NCI-H2227 (cell line): Measurements from ENCODE around the gene LRPPRC.

ENCODE experiments used
- DNase-seq: peaks from one replicate; lab custom pipeline; 2025; ENCODE audit not compliant: unreplicated experiment; lab: John Stamatoyannopoulos, UW

LRPPRC gene

DNA sequence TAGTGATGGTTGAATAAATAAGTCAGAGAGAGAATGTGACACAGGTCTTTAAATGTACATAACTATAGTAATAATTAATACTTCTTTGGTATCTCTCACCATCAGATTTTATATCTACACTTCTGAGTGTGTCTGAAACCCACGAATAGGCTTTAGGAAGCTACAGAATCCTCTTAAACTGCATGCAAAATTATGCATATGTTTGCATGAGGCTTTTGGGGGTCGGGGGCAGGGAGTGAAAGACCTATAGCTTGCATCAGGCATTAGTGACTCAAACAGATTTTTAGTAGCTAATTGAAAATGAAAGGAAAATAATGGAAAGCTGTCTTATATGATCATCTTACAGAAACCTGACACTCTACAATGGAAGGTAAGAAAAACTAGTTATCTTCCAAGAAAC is 14.9 kb downstream of the LRPPRC start:
- DNase-seq, result no peak

DNA sequence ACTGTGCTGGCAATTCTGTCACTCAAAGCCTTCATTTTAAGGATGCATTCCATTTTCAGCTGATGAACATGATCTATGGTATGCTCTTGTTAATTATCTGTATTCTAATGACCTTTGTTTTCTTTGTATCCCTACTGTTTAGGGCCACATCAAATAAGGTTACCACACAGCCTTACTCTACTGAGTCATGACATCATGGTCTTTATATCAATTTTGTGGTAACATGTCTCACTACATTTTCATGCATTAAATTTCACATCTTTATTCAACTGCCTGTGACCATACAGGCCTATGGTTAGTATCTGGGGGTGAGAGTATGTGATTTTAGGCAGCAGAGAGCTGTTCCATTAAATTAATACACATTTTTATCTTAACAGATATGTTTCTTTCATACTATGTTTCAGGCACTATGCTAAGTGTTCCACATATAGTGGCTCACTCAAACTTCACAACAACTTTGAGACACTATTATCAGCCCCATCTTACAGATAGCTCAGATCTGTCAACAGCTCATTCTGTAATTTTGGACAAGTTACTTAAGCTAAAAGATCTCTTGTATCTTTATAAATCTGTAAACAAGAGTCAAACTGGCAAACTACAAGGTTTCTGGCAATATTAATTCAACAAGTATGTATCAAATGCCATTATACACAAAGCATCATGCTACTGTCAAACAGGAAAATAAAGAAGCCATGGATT is 18.0 kb downstream of the LRPPRC start:
- no peak for DNase-seq

DNA sequence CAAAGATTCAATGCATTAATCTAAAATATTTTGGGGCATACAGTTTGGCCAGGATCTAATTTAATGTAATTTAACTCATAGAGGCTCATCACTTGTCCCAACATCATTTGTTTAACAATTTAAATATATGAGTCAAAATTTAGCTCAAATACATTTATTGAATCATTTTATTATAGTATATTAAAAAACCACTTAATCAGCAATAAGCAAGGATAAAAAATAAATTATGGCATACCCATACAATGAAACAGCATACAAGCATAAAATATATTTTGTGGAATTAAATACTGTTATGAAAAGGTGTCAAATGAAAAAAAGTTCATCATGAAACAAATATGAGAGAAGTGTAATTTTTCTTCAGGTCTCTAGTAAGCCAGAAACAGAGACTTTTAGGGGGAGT is 34.9 kb downstream of the LRPPRC start:
- no peak for DNase-seq

DNA sequence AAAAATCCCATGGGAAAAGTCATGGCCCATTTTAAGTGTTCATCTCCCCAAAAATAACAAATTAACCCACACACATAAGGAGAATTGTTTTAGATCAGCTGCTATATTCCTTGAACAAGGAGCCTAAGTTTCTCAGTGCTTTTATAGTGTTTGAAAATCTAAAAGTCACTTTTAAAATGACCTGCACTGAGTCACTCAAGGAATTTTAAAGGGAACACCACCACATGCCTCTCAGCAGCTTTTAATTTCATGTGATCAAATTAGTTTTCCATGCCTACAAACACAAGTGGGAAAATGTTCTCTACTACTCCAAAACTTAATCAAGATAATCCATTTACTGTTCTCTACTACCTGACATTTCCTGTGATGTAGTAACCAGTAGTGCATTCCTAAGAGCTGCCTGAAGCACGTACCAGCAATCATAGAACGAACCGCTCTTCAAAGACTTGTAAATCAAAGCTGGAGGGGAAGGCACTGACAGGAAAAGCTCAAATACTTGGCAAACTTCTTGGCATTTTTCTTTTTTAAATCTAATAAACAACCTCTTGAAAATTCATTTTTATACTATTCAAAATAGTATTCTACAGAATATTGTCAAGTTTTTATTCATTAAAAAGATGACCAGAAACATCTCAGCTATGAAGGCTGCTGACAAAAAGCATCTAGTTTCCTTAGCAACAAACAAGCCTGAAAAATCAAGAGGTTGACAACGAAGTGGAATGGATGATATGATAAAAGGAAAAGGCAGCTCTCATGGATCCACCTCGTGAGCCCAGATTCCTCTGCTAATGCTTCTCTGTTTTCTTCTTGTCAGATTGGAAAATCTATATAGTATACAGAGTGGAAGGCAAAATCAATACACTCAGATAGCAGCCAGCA is 37.2 kb downstream of the LRPPRC start:
- DNase-seq, result no peak

DNA sequence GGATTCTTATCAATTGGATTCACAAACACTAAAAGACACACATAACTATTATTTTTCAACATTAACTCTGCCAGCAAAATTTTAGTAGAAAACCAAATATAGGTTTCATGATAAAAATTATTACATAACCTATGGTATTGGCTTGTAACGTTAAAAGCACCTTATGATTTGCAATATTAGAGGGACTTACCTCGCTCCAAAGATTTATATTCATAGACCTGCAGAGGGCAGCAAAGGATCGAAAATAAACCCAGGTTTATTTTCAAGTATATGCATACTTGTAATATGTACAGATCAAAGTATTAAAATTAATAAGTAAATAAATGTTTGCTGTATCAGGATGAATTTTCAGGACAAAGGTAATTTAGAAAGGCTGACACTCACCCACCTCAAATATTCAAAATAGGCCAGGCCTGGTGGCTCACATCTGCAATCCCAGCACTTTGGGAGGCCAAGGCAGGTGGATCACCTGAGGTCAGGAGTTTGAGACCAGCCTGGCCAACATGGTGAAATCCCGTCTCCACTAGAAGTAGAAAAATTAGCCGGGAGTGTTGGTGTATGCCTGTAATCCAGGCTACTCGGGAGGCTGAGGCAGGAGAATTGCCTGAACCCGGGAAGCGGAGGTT is 45.3 kb downstream of the LRPPRC start:
- peak; percentile 59 for DNase-seq

DNA sequence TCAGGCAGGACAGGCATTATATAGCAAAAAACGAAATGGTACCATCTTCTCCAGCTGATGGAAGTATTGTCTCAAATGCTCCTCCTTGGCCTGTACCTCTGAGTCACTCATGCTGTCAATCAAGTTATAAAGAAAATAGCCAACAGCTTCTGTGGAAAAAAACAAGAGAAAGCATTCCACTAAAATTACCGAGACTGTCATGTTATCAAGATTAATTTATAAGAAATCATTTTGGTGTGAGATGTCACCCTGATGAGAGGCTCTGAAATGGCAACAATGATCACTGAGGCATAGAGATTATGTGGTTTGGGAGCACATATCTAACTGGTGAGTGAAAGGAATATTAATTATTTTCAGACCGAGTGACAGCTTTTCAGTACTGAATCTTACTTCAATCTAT is 47.4 kb downstream of the LRPPRC start:
- peak; percentile 39 for DNase-seq

DNA sequence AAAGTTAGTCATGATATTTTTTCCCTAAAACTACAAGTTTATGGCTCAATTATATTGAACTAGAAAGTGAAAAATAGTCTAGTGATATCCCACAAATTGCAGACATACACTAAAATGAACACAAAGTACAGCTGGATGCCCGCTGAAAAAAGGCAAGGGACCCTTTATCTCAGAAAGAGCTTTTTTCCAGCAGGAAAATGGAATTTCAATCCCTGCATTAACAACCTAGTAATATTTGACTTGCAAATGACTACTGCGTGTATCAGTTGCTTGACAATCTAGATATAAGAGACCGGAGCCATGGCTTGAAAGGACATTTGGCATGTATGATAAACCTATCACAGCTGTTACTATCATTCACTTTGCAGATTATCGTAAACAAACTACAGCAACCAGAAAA is 49.1 kb downstream of the LRPPRC start:
- DNase-seq, result no peak

DNA sequence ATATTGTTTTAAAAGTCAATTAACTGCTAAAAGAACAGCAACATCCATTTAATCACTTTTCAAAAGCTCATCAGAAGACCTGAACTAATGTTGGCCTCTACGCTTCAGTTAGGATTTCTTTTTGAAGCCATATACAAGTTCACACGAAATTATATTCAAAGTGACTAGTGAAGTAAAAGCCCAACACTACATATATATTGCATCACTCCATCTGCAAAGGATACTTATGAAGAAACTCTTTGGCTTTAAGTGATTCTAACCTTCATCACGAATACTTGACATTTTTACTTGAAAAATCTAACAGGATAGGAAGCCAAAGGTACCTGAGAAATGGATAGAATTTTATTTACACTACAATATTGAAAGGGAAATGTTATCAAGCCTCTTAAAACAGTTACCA is 50.4 kb downstream of the LRPPRC start:
- DNase-seq, result no peak

DNA sequence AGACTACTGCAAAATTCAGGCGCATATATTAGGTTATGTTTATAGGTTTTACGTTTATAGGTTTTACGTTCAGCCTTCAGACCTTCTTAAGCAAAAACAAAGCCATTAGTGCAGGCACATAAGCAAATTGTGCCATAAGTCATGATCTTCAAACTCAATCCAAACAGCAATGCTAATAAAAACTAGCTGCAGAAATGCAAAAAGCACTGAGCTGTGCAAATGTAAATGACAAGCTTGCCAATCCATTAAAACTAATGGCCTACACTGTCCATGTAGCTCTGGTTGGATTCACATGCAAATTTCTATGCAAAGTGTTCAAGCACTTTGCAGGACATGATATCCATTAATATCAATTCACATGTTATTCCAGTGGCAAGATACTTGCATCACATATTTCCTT is 50.9 kb downstream of the LRPPRC start:
- no peak for DNase-seq

DNA sequence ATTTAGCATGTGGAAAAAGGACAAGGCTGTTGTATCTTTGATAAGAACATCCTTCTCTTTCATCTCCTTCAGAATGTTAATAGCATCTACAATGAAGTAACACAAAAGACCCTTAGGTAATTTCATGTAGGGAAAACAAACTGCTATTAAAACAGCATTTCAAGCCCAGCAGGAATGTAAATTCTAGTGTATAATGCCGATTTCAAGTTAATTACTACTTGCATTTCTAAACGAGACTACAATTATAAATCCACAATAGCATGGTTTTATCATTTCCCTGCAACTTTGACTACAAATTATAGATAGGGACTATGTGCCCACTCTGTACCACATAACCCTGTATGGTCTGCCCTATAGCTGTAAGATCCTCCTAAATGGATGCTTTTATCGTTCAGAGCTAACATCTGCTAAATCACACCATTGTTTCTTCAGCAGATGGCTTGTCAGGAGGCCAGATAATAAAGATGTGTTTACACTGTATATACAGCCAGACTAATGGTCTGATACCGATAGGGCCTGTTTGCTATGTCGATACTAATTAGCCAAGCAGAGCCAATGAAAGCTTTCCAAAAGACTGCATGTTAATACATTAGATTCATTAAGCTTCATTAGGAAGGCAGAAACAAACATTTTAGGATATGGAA is 51.9 kb downstream of the LRPPRC start:
- no peak for DNase-seq

DNA sequence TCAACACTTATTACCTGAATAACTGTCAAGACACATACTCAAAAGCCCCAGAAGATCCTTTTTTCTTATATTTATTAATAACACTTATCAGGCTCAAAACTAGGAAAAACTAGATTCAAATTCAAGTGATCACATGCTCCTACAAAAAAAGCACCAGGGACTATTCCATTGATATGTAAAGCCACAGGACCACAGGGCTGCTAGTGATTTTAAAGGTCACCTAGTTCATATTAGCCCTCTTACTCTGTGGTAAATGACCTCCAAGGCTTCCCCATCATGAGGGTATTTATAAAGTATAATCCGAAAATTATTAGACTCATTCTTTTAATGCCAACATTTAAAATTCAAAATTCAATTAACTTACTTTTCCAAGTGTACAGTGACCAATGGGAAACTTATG is 52.5 kb downstream of the LRPPRC start:
- DNase-seq, result no peak

DNA sequence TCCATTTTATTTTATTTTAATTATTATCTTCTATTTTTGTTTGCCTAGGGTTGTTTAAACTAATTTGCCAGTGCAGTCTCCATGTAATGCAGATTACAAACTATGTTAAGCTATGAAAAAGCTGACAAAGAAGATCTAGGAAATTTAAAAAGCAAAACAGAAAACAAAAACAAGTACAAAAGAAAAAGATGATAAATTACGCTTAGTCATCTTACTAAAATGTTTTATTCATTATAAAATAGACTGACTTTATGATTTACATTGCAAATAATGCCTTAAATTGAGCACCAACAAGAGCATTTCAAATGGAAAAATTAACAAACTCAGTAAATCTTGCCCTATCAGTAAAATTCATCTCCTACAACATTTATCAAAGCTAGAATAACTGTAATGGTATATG is 52.9 kb downstream of the LRPPRC start:
- DNase-seq, result no peak

DNA sequence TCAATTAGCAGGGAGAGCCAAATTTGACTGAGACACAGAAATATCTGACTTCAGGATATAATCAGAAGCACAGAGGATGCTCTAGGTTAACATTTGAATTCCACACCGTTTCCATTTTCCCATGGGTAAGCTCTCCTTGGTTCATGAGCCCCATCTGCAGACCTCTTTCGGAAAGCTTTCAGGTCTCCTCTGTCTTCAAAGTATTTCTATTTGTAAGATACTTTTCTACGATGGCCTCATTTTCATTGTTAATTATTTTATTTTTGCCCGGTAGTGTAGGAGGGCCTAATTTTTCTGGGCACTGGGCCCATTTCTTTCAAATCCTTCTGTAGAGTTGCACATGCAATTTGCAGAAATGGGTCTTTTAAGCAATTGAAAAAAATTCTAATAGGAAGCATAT is 53.8 kb downstream of the LRPPRC start:
- DNase-seq, result no peak

DNA sequence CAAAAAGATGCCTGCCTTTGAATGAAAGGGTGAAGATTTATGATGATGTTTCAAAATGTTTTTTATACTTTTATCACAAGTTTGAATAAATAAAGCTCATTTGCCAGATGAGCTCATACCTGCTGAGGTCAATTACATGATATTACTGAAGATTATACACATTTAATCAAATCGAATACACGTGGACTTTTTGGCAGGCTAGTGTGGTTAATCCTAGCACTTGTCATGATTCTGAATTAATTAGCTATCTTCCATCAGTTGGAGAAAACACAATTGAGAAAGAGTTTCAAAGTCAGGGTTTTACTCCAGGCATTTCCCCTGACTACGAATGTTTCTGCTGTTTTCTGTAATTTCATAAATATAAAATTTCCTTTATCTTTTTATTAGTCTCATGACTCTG is 54.4 kb downstream of the LRPPRC start:
- no peak for DNase-seq

DNA sequence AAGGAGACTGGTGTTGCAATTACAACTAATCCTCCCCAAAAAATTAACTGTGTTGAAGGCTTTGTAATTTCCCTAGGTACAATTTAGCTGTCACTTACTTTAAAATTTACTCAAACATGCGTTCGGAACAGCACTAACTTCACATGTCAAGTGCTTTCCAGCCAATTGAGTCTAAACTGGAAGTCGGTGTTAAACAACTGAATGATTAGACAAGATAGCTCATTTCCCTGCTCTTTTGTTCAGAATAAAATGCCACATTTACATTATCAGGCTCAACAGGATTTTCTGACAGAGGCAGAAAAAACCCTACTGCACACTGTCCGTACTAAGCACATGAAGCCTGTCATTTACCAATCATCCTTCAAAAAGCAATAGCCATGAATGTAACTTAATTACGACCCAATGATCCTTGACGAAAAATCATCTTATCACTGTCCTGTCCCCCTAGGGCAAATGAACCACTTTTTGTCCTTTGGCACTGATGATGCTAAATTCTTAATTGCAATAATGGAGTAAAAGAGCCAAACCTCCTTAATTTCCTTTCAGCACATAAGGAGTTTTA is 56.0 kb downstream of the LRPPRC start:
- peak; percentile 68 for DNase-seq

DNA sequence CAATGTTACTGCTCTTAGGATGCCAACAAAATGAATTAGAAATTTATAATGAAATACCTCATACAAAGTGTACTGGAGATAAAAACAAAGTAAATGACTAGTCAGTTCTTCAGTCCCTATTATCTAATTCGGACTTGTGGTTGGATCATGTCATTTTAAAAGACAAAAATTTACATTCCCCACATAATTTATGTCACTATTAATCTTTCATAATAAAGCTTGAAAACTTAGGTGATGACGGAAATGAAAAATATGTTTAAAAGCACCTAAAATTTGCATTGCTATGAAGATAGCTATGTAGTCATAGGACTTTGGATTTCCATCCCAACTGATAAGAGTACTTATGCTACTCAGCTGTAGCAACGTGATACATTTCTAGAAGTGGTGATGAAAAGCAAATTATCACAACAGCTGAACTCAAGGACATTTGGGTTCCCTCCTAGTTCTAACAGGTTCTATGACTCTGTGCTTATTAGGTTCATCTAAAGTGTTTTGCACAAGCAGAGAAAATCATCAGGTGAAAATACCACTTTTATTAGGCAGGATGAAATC is 58.4 kb downstream of the LRPPRC start:
- DNase-seq, result no peak

DNA sequence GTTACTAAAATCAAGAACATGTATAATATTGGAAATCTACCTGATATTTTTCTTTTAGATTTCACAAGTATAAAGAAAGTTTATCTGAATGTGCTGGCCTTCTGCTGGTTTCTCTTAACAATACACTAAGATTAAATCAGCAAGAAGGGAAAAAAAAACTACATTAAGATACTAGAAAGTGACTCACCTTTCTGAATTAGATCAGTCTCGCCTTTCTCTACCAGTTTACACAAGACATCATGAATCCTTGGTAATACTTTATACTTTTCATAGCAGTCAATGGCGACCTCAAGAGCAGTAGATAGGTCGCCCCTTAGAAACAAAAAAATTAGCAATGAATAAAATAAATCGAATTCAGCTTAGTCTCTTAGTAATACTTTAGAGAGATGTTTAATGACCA is 61.2 kb downstream of the LRPPRC start:
- no peak for DNase-seq

DNA sequence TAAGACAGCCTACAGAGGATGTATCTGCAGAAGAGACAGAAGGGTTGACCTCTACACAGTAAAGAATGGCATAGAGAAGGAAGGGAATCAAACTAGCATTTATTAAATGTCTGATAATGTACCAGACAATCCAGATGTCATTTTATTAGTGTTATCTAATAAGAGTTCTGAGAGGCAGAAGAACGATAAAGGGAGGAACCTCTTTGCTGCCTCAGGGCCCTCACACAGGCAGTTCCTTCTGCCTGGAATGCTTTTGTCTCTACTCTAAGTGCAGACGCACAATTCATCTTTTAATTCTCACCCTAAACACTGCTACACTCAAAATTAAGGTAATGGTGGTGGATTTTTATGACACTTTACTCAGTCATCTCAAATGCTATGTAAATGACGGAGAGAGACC is 64.5 kb downstream of the LRPPRC start:
- no peak for DNase-seq

DNA sequence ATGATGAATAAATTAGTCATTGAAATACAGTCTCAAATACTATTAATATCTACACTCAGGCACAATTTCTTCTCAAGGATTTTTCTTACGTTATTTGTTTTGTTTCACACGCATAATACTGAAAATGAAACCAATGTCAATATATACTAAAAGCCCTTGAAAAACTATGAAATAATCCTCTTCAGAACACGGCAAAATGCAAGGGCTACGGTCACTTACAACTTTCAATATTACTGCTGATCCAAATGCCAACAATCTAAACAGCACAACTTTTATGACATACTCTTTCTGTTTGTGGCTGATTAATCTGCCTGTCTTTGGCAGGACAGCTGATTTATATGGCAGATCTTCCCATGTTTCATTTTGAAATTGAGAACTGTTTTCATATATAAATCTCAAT is 68.3 kb downstream of the LRPPRC start:
- no peak for DNase-seq

DNA sequence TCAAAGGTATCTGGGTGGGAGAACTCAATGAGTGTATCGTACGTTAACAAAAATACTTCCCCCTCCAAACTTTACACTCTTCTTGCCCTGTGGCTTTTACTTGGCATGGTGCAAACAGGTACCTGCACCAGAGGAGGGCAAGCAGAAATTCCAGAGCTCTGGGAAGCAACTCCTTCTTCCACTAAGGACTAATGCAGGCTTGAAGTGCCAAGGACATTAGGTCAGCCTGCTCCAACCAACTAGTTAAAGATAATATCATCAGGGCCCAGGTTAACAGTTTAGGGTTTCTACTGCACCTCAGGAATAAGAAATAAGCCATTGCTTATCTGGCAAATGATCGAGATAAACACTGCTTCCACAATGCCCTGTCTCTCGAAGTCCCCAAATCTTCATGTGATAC is 70.4 kb downstream of the LRPPRC start:
- no peak for DNase-seq

DNA sequence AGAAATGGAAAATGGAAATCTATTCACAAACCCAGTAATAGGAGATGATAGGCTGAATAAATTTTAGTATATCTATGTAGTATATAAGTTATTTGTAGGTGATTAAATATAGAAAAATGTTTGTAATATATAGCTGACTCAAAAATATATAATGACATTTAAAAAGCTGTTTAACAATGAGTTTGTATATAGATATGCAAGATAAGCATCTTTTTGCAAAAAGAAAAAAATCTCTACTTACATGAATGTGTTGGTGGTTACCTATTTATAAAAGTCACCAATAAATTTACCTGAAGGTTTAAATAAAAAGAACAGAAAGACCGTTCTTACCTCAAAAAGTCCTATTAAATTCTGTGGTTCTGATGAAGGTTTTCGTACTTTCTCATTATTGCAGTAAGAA is 71.3 kb downstream of the LRPPRC start:
- no peak for DNase-seq
